ENCODE data around the gene ARID3B.

DNA sequence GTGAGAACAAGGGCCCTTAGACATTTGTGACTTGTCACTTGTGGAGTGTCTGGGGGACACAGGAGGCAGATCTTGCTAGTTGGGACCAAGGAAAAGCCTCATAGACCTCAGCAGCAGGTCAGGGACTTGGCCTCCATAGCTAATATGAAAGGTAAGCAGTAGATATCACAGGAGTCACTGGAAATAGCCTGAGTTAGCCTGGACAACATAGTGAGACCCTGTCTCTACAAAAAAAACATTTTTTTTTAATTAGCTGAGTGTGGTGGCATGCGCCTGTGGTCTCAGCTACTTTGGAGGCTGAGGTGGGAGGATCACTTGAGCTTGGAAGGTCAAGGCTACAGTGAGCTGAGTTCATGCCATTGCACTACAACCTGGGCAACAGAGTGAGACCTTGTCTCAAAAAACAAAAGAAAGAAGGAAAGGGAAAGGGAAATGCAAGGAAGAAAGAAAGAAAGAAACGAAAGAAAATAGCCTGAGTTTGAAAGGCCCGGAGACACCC is 37.5 kb downstream of the ARID3B start:
- TF ChIP-seq, protein P1, sequence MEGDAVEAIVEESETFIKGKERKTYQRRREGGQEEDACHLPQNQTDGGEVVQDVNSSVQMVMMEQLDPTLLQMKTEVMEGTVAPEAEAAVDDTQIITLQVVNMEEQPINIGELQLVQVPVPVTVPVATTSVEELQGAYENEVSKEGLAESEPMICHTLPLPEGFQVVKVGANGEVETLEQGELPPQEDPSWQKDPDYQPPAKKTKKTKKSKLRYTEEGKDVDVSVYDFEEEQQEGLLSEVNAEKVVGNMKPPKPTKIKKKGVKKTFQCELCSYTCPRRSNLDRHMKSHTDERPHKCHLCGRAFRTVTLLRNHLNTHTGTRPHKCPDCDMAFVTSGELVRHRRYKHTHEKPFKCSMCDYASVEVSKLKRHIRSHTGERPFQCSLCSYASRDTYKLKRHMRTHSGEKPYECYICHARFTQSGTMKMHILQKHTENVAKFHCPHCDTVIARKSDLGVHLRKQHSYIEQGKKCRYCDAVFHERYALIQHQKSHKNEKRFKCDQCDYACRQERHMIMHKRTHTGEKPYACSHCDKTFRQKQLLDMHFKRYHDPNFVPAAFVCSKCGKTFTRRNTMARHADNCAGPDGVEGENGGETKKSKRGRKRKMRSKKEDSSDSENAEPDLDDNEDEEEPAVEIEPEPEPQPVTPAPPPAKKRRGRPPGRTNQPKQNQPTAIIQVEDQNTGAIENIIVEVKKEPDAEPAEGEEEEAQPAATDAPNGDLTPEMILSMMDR (IDR thresholded peaks at IDR 0.05): no peak
- TF ChIP-seq POLR2A (IDR thresholded peaks at IDR 0.05): no peak
- no peak for TF ChIP-seq EP300 (IDR thresholded peaks at IDR 0.05)

Measured in tibial nerve (tissue), 4 donors.